Thoracic aorta (tissue), 2 donors: ENCODE results near the gene NQO2. TPM values are rescaled to one million over a fixed set of nuclear protein-coding genes. Genes with fewer than 3 reads are reported as not detected.

ENCODE experiments used
- ATAC-seq: fragments of 150-250 bp; one replicate; pipeline ENCODE4 v1.8.0; 2017; ENCODE audit warnings: low read depth; ENCODE audit not compliant: insufficient number of reproducible peaks, low FRiP score
- DNase-seq: peaks from one replicate; pipeline ENCODE4 v3.0.0-alpha.2; 2020; ENCODE audit warnings: low spot score
- H3K27ac ChIP-seq, 2 donors: fragments of 200-600 bp; sonication (generic); 1 replicate in 1 of 2; 2 replicates in 1 of 2; pipeline ENCODE4 v1.5.1; 2016; ENCODE audit warnings: mild to moderate bottlenecking in 2 of 2, moderate library complexity in 2 of 2
- H3K27me3 ChIP-seq: fragments of 200-600 bp; sonication (generic); replicated peaks from 2 replicates; pipeline ENCODE4 v1.6.0; 2016; ENCODE audit warnings: mild to moderate bottlenecking; ENCODE audit not compliant: insufficient read depth
- H3K36me3 ChIP-seq: fragments of 200-600 bp; sonication (generic); one replicate; pipeline ENCODE4 v1.5.1; 2016
- H3K4me1 ChIP-seq, 2 donors: fragments of 200-600 bp; sonication (generic); 1 replicate in 1 of 2; 2 replicates in 1 of 2; pipeline versions ENCODE4 v1.5.1 to v1.6.0; 2016; ENCODE audit warnings: low read depth in 2 of 2, mild to moderate bottlenecking in 1 of 2; ENCODE audit not compliant: control insufficient read depth in 1 of 2
- H3K4me3 ChIP-seq: fragments of 200-600 bp; sonication (generic); 2 replicates; pipeline ENCODE4 v1.5.1; 2016; ENCODE audit warnings: mild to moderate bottlenecking
- H3K9me3 ChIP-seq: fragments of 200-600 bp; sonication (generic); 2 replicates; pipeline ENCODE4 v1.5.1; 2016
- total RNA-seq, 2 donors: library from RNA; depleted of rRNA; stranded (reverse); fragments of >200 nt; gene quantifications; one replicate each; pipeline versions ENCODE4 v1.1.0 to v1.2.3, GENCODE V29; 2016
- TF ChIP-seq, protein P1 (sequence below): fragments of 200-600 bp; sonication (generic); IDR thresholded peaks from one replicate; pipeline ENCODE4 v1.5.1; 2019; ENCODE audit warnings: antibody characterized with exemption

The NQO2 gene
- total RNA-seq, 2 donors from 2014 or later = 23.0 to 25.7 TPM

DNA sequence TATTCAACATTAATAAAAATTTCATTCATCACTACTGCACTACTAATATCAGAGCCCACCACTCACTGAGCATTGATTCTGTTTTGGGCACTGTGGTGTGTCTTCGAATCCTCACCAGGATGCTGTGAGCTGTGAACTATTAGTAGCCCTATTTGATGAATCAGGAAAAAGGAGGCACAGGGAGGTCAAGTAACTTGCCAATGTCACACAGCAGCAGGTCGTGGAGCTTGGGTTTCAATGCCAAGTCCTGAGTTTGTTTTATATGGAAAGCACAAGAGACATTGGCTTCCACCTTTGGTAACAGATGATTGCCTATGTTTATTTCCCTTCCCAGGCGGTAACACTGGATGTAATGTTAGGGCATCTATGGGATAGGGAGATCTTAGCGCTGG lies 15.0 kb downstream of the NQO2 start:
- Histone ChIP-seq H3K4me1 (no peaks in the 10 kb centered on the region), H3K9me3 (peaks cover 17% of the 10 kb centered on the region), H3K27me3 (no peaks in the 10 kb centered on the region), H3K27ac (no peak overlapping the region), H3K4me3 (no peak overlapping the region), H3K36me3 (peaks cover 57% of the 10 kb centered on the region)
- no peak for ATAC-seq
- TF ChIP-seq, protein P1, sequence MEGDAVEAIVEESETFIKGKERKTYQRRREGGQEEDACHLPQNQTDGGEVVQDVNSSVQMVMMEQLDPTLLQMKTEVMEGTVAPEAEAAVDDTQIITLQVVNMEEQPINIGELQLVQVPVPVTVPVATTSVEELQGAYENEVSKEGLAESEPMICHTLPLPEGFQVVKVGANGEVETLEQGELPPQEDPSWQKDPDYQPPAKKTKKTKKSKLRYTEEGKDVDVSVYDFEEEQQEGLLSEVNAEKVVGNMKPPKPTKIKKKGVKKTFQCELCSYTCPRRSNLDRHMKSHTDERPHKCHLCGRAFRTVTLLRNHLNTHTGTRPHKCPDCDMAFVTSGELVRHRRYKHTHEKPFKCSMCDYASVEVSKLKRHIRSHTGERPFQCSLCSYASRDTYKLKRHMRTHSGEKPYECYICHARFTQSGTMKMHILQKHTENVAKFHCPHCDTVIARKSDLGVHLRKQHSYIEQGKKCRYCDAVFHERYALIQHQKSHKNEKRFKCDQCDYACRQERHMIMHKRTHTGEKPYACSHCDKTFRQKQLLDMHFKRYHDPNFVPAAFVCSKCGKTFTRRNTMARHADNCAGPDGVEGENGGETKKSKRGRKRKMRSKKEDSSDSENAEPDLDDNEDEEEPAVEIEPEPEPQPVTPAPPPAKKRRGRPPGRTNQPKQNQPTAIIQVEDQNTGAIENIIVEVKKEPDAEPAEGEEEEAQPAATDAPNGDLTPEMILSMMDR = no peak
- no peak for DNase-seq

DNA sequence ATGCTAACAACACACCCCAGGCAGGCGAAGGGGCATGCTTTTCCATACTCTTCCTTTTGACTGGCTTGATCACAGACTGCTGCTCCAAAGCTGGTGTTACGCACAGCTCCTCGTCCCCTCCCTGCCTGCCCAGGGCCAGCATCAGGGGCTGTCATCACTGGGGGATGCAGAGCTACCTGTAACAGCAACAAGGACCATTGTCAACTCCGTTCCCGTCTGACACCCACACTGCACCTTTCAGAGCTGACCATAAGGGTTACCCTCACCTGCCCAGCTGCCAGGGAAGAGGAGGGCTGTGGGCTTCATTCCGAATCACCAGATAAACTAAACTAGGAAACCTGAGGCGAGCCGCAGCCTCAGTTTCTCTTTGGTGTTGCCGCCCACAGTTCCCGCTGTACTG lies 15.4 kb downstream of the NQO2 start:
- H3K4me1 ChIP-seq = no peaks in the 10 kb centered on the region
- TF ChIP-seq, protein P1 = no peak
- H3K27me3 ChIP-seq = no peaks in the 10 kb centered on the region
- ATAC-seq (no peak), DNase-seq (no peak)
- no peak overlapping the region for H3K4me3 ChIP-seq
- peaks cover 17% of the 10 kb centered on the region for H3K9me3 ChIP-seq
- peaks cover 52% of the 10 kb centered on the region for H3K36me3 ChIP-seq
- no peak overlapping the region for H3K27ac ChIP-seq

DNA sequence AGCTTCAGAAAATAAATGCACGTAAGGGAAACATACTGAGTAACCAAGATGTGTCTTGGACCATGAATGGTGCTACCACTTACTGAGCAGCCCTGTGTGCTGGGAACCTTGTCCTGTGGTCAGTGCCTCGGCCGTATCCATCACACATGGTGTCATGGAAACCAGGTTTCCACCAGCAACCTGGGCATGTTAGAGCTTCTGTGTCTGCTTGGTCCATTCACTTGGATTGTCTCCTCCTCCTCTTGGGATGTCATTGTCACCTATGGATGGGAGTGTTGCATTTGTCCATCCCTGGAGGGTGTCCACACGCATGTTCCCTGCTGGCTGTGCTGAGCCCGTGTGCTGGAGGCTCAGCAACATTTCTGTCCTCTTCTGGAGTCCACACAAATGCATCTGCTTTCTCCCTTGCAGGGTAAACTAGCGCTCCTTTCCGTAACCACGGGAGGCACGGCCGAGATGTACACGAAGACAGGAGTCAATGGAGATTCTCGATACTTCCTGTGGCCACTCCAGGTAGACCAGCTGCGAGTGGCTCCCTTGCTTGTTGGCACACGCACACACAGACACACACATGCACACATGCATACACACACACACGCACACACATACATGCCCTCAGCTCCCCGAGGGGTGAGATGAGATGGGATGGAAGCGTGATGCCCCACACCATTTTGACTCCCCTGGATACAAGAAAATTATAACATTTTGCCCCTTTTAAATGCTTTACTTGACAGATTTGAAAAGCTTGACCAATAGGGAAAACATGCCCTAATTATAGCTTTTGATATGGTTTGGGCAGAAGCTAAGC lies 17.0 kb downstream of the NQO2 start:
- Histone ChIP-seq H3K4me3 (no peak overlapping the region), H3K27ac (no peak overlapping the region), H3K4me1 (no peaks in the 10 kb centered on the region), H3K27me3 (no peaks in the 10 kb centered on the region), H3K36me3 (peaks cover 37% of the 10 kb centered on the region), H3K9me3 (peaks cover 6% of the 10 kb centered on the region)
- no peak for DNase-seq
- TF ChIP-seq, protein P1 = no peak
- no peak for ATAC-seq

DNA sequence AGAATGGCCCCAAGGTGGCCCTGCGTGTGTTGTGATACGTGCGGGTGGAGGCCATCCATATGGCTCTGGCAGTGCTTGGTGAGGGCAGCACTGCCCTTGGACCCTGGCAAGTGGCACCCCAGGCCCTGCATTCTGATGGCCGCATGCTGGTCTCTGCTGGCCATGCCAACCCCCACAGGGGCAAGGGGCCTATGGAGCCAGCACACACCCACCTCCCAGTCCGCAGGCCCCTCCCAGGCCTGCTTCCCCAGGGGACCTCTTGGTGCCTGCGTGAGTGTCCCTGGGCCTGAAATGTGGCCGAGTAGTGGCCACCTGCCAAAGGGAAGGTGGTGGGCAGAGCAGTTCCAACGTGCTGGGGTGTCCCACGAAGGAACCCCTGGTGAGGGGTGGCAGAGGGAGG lies 17.6 kb downstream of the NQO2 start:
- peaks cover 32% of the 10 kb centered on the region for H3K36me3 ChIP-seq
- TF ChIP-seq, protein P1 = no peak
- ATAC-seq = no peak

DNA sequence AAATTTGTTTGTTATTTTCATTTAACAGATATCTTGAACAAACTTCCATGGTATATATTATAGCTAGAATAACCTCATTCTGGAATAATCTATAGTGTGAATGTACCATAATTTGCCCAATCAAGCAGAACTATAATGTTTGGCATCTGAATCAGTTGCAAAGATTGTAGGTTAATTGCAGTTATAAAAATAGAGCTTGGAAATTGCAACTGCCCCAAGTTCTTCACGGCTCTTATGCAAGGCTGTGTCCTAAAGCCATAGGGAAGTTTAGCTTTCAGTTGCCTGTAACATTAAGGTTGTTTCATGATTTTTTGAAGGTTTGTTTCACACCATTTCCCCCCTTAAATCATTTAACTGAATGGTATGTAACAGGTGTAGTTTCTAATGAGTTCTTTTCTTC lies 19.4 kb downstream of the NQO2 start:
- no peak for DNase-seq
- Histone ChIP-seq H3K4me1 (peaks cover 1 to 11% of the 10 kb centered on the region in 2 donors), H3K9me3 (no peaks in the 10 kb centered on the region), H3K4me3 (no peak overlapping the region), H3K27me3 (no peaks in the 10 kb centered on the region), H3K27ac (no peak overlapping the region), H3K36me3 (peaks cover 27% of the 10 kb centered on the region)
- ATAC-seq = no peak
- TF ChIP-seq, protein P1 = no peak

More for the DNA sequence above, 17.6 kb downstream of the NQO2 start:
- peaks cover under 1% of the 10 kb centered on the region for H3K9me3 ChIP-seq
- H3K4me3 ChIP-seq = no peak overlapping the region
- DNase-seq = no peak
- H3K27ac ChIP-seq = no peak overlapping the region
- peaks cover 0 to 2% of the 10 kb centered on the region in 2 donors for H3K4me1 ChIP-seq
- H3K27me3 ChIP-seq = no peaks in the 10 kb centered on the region
